ENCODE results near the gene SUPT20HL1.

GRCh38 chrX:24317567-24317966 lies 42.9 kb upstream of the SUPT20HL1 start:
- TF ChIP-seq CTCF (IDR thresholded peaks at IDR 0.05) (no peak), ZFX (IDR thresholded peaks at IDR 0.05; ENCODE audit: borderline replicate concordance) (no peak)

Measured in 22Rv1 (cell line).